H1 (cell line): Measurements from ENCODE around the gene MACROD2. TPM values are rescaled to one million over a fixed set of nuclear protein-coding genes. Genes with fewer than 3 reads are reported as not detected.
A peak's percentile ranks its signal among the peaks of the same experiment; 100 is the strongest.

Source experiments
- CTCF ChIA-PET: fragments of 300-600 bp; sonication (Branson Sonifier 250); formaldehyde crosslinking; loops from one replicate; lab custom pipeline; 2021; ENCODE audit not compliant: partially characterized antibody; lab: Charles Lee
- POLR2A ChIA-PET: fragments of 300-600 bp; sonication (Branson Sonifier 250); formaldehyde crosslinking; loops from one replicate; lab custom pipeline; 2021; ENCODE audit warnings: inconsistent platforms; ENCODE audit not compliant: partially characterized antibody; lab: Charles Lee
- DNase-seq, 2 experiments: peaks; one replicate each; pipeline versions ENCODE4 v3.0.0 to v3.0.0-alpha.2; 2010 to 2022; ENCODE audit warnings: low spot score in 2 of 2, low read depth in 1 of 2, mixed read lengths in 1 of 2
- FAIRE-seq: peaks from 2 replicates; lab custom pipeline; 2011; peaks lifted over from hg19 to GRCh38; lab: Jason Lieb, UNC
- H2AFZ ChIP-seq: 2 replicates; pipeline ENCODE4 v1.8.1; 2012; ENCODE audit warnings: low read length, inconsistent platforms
- H2AK5ac ChIP-seq: 2 replicates; pipeline ENCODE4 v1.6.1; 2013; ENCODE audit warnings: low read depth, low read length
- H2BK120ac ChIP-seq: replicated peaks from 2 replicates; pipeline ENCODE3; 2013; ENCODE audit warnings: low read depth, low read length, inconsistent platforms
- H2BK12ac ChIP-seq: 2 replicates; pipeline ENCODE4 v1.6.1; 2013; ENCODE audit warnings: low read depth, low read length
- H2BK15ac ChIP-seq: 2 replicates; pipeline ENCODE4 v1.6.1; 2013; ENCODE audit warnings: low read length
- H2BK20ac ChIP-seq: 2 replicates; pipeline ENCODE4 v1.6.1; 2013; ENCODE audit warnings: low read length
- H2BK5ac ChIP-seq: 2 replicates; pipeline ENCODE4 v1.6.1; 2013; ENCODE audit warnings: low read depth, low read length
- H3K14ac ChIP-seq: 2 replicates; pipeline ENCODE4 v1.6.1; 2013; ENCODE audit warnings: inconsistent platforms; ENCODE audit not compliant: insufficient read length
- H3K18ac ChIP-seq: 2 replicates; pipeline ENCODE4 v1.6.1; 2013; ENCODE audit warnings: low read length; ENCODE audit errors: extremely low read depth
- H3K23ac ChIP-seq: 2 replicates; pipeline ENCODE4 v1.6.1; 2013; ENCODE audit warnings: inconsistent platforms; ENCODE audit not compliant: insufficient read length
- H3K23me2 ChIP-seq: 2 replicates; pipeline ENCODE4 v1.6.1; 2013; ENCODE audit warnings: low read depth, low read length
- H3K27ac ChIP-seq: 2 replicates; pipeline ENCODE4 v1.6.1; 2011; ENCODE audit warnings: low read depth, low read length, inconsistent platforms
- H3K27me3 ChIP-seq, 4 experiments: replicated peaks in 1 of 4; 1 replicate in 1 of 4; 2 replicates in 3 of 4; pipeline versions ENCODE4 v1.6.1 to v1.8.1; 2011 to 2013; ENCODE audit warnings: low read length in 3 of 4, mild to moderate bottlenecking in 3 of 4, inconsistent platforms in 2 of 4, mixed read lengths in 2 of 4, moderate library complexity in 1 of 4; ENCODE audit not compliant: control insufficient read depth in 3 of 4, insufficient read depth in 3 of 4; ENCODE audit errors: extremely low read depth in 1 of 4
- H3K36me3 ChIP-seq, 4 experiments: 2 replicates each; pipeline versions ENCODE4 v1.6.1 to v1.8.1; 2011 to 2013; ENCODE audit warnings: mild to moderate bottlenecking in 4 of 4, low read length in 3 of 4, moderate library complexity in 2 of 4, control low read depth in 1 of 4, inconsistent platforms in 1 of 4; ENCODE audit not compliant: insufficient read depth in 4 of 4, control insufficient read depth in 2 of 4
- H3K4ac ChIP-seq: replicated peaks from 2 replicates; pipeline ENCODE3; 2013; ENCODE audit warnings: low read length, low read depth, mixed read lengths, inconsistent platforms; ENCODE audit not compliant: insufficient read length
- H3K4me1 ChIP-seq, 4 experiments: replicated peaks in 1 of 4; 1 replicate in 1 of 4; 2 replicates in 3 of 4; pipeline versions ENCODE4 v1.6.1 to v1.8.1; 2011 to 2013; ENCODE audit warnings: low read length in 3 of 4, inconsistent platforms in 2 of 4, mixed read lengths in 1 of 4; ENCODE audit not compliant: insufficient read depth in 4 of 4, control insufficient read depth in 3 of 4
- H3K4me2 ChIP-seq, 2 experiments: 2 replicates each; pipeline versions ENCODE4 v1.6.1 to v1.8.1; 2011 to 2013; ENCODE audit warnings: low read depth in 2 of 2, low read length in 2 of 2, control low read depth in 1 of 2, inconsistent platforms in 1 of 2, mild to moderate bottlenecking in 1 of 2; ENCODE audit not compliant: insufficient read depth in 1 of 2
- H3K4me3 ChIP-seq, 4 experiments: fragments of 200-600, 300-600 bp in 1 of 4; sonication (generic), shearing (Covaris generic), sonication (Bioruptor Twin) in 1 of 4; 2 replicates each; pipeline versions ENCODE4 v1.5.1 to v1.8.1; 2011 to 2016; ENCODE audit warnings: low read length in 4 of 4, low read depth in 3 of 4, control low read depth in 2 of 4, inconsistent platforms in 2 of 4, mild to moderate bottlenecking in 2 of 4, mixed read lengths in 1 of 4, moderate library complexity in 1 of 4; ENCODE audit not compliant: insufficient read depth in 2 of 4; ENCODE audit errors: extremely low read depth in 1 of 4
- H3K56ac ChIP-seq: replicated peaks from 2 replicates; pipeline ENCODE3; 2013; ENCODE audit warnings: low read depth, mild to moderate bottlenecking, mixed read lengths, low read length, inconsistent platforms; ENCODE audit not compliant: insufficient read length
- H3K79me1 ChIP-seq: 2 replicates; pipeline ENCODE4 v1.6.1; 2013; ENCODE audit warnings: low read depth, low read length, control low read depth
- H3K79me2 ChIP-seq, 2 experiments: 2 replicates each; pipeline versions ENCODE4 v1.6.1 to v1.8.1; 2012 to 2013; ENCODE audit warnings: low read length in 2 of 2, mild to moderate bottlenecking in 2 of 2, inconsistent platforms in 1 of 2; ENCODE audit not compliant: insufficient read depth in 2 of 2, control insufficient read depth in 1 of 2
- H3K9ac ChIP-seq, 4 experiments: replicated peaks in 1 of 4; 1 replicate in 1 of 4; 2 replicates in 3 of 4; pipeline versions ENCODE4 v1.6.1 to v1.8.1; 2011 to 2013; ENCODE audit warnings: low read depth in 3 of 4, low read length in 3 of 4, control low read depth in 2 of 4, mild to moderate bottlenecking in 2 of 4, moderate library complexity in 2 of 4, inconsistent platforms in 1 of 4; ENCODE audit errors: extremely low read depth in 1 of 4
- H3K9me3 ChIP-seq, 2 experiments: 2 replicates each; pipeline versions ENCODE4 v1.6.1 to v1.8.1; 2012 to 2013; ENCODE audit warnings: mild to moderate bottlenecking in 2 of 2, moderate library complexity in 2 of 2, control low read depth in 1 of 2, inconsistent platforms in 1 of 2, low read depth in 1 of 2, low read length in 1 of 2, mixed read lengths in 1 of 2; ENCODE audit not compliant: insufficient read depth in 2 of 2
- H4K20me1 ChIP-seq, 2 experiments: replicated peaks in 1 of 2; 2 replicates each; pipeline versions ENCODE3 to v1.8.1; 2011 to 2013; ENCODE audit warnings: inconsistent platforms in 2 of 2, low read length in 2 of 2, mild to moderate bottlenecking in 1 of 2; ENCODE audit not compliant: insufficient read depth in 2 of 2, control insufficient read depth in 1 of 2
- H4K5ac ChIP-seq: 2 replicates; pipeline ENCODE4 v1.6.1; 2013; ENCODE audit warnings: low read length, low read depth, mixed read lengths, inconsistent platforms; ENCODE audit not compliant: insufficient read length
- H4K8ac ChIP-seq: 2 replicates; pipeline ENCODE4 v1.8.0; 2013; ENCODE audit warnings: mild to moderate bottlenecking, moderate library complexity, low read length, inconsistent platforms; ENCODE audit not compliant: insufficient read depth; ENCODE audit errors: extremely low read depth
- H4K91ac ChIP-seq: replicated peaks from 2 replicates; pipeline ENCODE3; 2013; ENCODE audit warnings: low read length, mixed read lengths, inconsistent platforms; ENCODE audit not compliant: insufficient read length
- CEBPB ChIP-seq: IDR thresholded peaks from 2 replicates; pipeline ENCODE4 v1.6.1; 2012; ENCODE audit warnings: low read depth, low read length
- EP300 ChIP-seq, 2 experiments: IDR thresholded peaks; 1 replicate in 1 of 2; 2 replicates in 1 of 2; pipeline ENCODE4 v1.6.1; 2011 to 2012; ENCODE audit warnings: low read depth in 2 of 2, low read length in 2 of 2, mild to moderate bottlenecking in 2 of 2, borderline replicate concordance in 1 of 2, inconsistent platforms in 1 of 2, moderate library complexity in 1 of 2
- GABPA ChIP-seq: IDR thresholded peaks from 2 replicates; pipeline ENCODE4 v1.6.1; 2011; ENCODE audit warnings: mild to moderate bottlenecking, low read length, moderate library complexity, borderline replicate concordance; ENCODE audit not compliant: insufficient read depth
- HDAC2 ChIP-seq, 2 experiments: fragments of 300-600 bp in 1 of 2; sonication (generic) in 1 of 2; IDR thresholded peaks; 2 replicates each; pipeline ENCODE4 v1.6.1; 2011 to 2012; ENCODE audit warnings: low read depth in 2 of 2, low read length in 2 of 2, mild to moderate bottlenecking in 2 of 2, moderate library complexity in 2 of 2, borderline replicate concordance in 1 of 2, inconsistent platforms in 1 of 2
- KDM1A ChIP-seq: fragments of 200-600, 300-600 bp; sonication (generic); IDR thresholded peaks from 2 replicates; pipeline ENCODE4 v1.7.1; 2016; ENCODE audit warnings: mild to moderate bottlenecking, low read length, borderline replicate concordance
- PHF8 ChIP-seq: fragments of 200-600 bp; sonication (generic); conservative IDR thresholded peaks from 2 replicates; pipeline ENCODE4 v1.7.1; 2012; ENCODE audit warnings: low read depth, mild to moderate bottlenecking, inconsistent platforms, low read length, moderate library complexity
- POLR2A ChIP-seq, 2 experiments: IDR thresholded peaks; 1 replicate in 1 of 2; 2 replicates in 1 of 2; pipeline ENCODE4 v1.6.1; 2011; ENCODE audit warnings: low read depth in 2 of 2, low read length in 2 of 2, mild to moderate bottlenecking in 2 of 2; ENCODE audit errors: control extremely low read depth in 1 of 2
- RAD21 ChIP-seq, 2 experiments: IDR thresholded peaks in 1 of 2; conservative IDR thresholded peaks in 1 of 2; 2 replicates each; pipeline ENCODE4 v1.6.1; 2011; ENCODE audit warnings: low read depth in 2 of 2, low read length in 2 of 2, improper control_type of control experiment in 1 of 2, inconsistent platforms in 1 of 2, mild to moderate bottlenecking in 1 of 2, moderate library complexity in 1 of 2
- SP1 ChIP-seq: IDR thresholded peaks from 2 replicates; pipeline ENCODE4 v1.6.1; 2011; ENCODE audit warnings: low read depth, low read length
- SUZ12 ChIP-seq: fragments of 200-600 bp; sonication (generic); IDR thresholded peaks from 2 replicates; pipeline ENCODE4 v1.6.1; 2012; ENCODE audit warnings: mild to moderate bottlenecking, inconsistent platforms, low read length, moderate library complexity, mixed read lengths
- polyA plus RNA-seq, 7 experiments: library from polyadenylated mRNA; depleted of rRNA in 3 of 7; stranded (reverse) in 5 of 7; unstranded in 2 of 7; fragments of >200 nt in 5 of 7; fragments of 200-250 nt in 2 of 7; gene quantifications; 1 replicate in 5 of 7; 2 replicates in 1 of 7; 4 replicates in 1 of 7; pipeline versions ENCODE4 v1.2.1 to v1.2.3, GENCODE V29; 2011 to 2013; ENCODE audit warnings: missing spikeins in 2 of 7, mixed read lengths in 2 of 7
- total RNA-seq: library from RNA; stranded (reverse); fragmentation: NEBNext Ultra II Directional; extraction: Animal tissue kit (Norgen Biotek cat#: 25700); gene quantifications from 2 replicates; pipeline ENCODE4 v1.2.1, GENCODE V29; 2021
- TF ChIP-seq, protein P1 (sequence below), 3 experiments: IDR thresholded peaks; 1 replicate in 2 of 3; 2 replicates in 1 of 3; pipeline versions ENCODE4 v1.5.1 to v1.6.1; 2011; ENCODE audit warnings: low read length in 3 of 3, mild to moderate bottlenecking in 3 of 3, inconsistent platforms in 2 of 3, low read depth in 1 of 3, moderate library complexity in 1 of 3; ENCODE audit not compliant: insufficient read depth in 1 of 3; ENCODE audit errors: control extremely low read depth in 1 of 3

Gene MACROD2
- total and polyA plus RNA-seq, 2 of the 8 experiments (the other 6 are each of a cell fraction or from before 2014, with no cell fraction given) = 0.70 to 3.9 TPM

DNA sequence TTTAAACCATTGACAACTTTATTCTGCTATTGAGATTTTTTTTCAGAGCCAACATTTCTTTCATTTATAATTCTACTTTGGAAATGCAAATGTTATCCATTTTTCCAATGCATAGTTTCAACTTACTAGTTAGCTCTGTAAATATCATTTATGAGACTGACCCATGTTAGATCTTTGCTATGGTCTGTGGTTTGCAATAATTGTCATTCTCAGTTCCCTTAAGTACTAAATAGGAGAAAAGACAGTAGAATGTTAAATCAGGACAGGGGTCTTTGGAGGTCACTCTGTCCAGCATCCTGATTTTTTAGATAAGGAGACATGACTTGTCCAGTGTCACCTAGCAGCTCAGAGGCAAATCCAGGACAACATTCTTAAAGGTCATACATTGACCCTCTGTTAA lies 864.3 kb downstream of the MACROD2 start:
- H2BK120ac ChIP-seq = no peak overlapping the region
- H3K79me1 ChIP-seq = no peaks in the 10 kb centered on the region
- POLR2A ChIA-PET = no interaction called here
- no peak overlapping the region for H3K4ac ChIP-seq
- peaks cover 0 to 3% of the 10 kb centered on the region in 2 experiments; a peak in 1 of 4 replicates for H3K9me3 ChIP-seq
- no peak overlapping the region for H2BK5ac ChIP-seq
- H4K8ac ChIP-seq = no peak overlapping the region
- peaks cover 0 to 5% (median 1%) of the 10 kb centered on the region in 4 experiments; a peak in 3 of 7 replicates for H3K27me3 ChIP-seq
- CTCF ChIA-PET = no interaction called here
- no peaks in the 10 kb centered on the region for H4K20me1 ChIP-seq
- H3K4me3 ChIP-seq = no peak overlapping the region
- no peak overlapping the region for H2BK12ac ChIP-seq
- H3K4me2 ChIP-seq = no peak overlapping the region
- H3K23ac ChIP-seq = no peak overlapping the region
- H3K14ac ChIP-seq = no peak overlapping the region
- H2BK15ac ChIP-seq = no peak overlapping the region
- peak overlapping the region in 1 of 4 experiments; percentile 34; a peak in 1 of 7 replicates for H3K9ac ChIP-seq
- no peak overlapping the region for H3K27ac ChIP-seq
- DNase-seq = no peak
- H3K36me3 ChIP-seq = no peaks in the 10 kb centered on the region
- H3K23me2 ChIP-seq = no peaks in the 10 kb centered on the region
- no peak overlapping the region for H2BK20ac ChIP-seq
- H2AK5ac ChIP-seq = no peak overlapping the region
- peaks cover 5 to 13% (median 7%) of the 10 kb centered on the region in 4 experiments; a peak in 5 of 7 replicates for H3K4me1 ChIP-seq
- no peak for FAIRE-seq
- H4K5ac ChIP-seq = no peak overlapping the region
- H2AFZ ChIP-seq = no peak overlapping the region
- no peak overlapping the region for H3K18ac ChIP-seq
- H4K91ac ChIP-seq = no peak overlapping the region
- H3K79me2 ChIP-seq = no peaks in the 10 kb centered on the region
- no peak overlapping the region for H3K56ac ChIP-seq
- no peak for TF ChIP-seq POLR2A (IDR thresholded peaks at IDR 0.05; ENCODE audit: control extremely low read depth in 1 of 2, low read depth in 2 of 2, low read length in 2 of 2)
- TF ChIP-seq SP1 = no peak
- TF ChIP-seq EP300 (IDR thresholded peaks at IDR 0.05; ENCODE audit: borderline replicate concordance in 1 of 2, low read depth in 2 of 2, low read length in 2 of 2) = no peak
- TF ChIP-seq KDM1A = no peak
- no peak for TF ChIP-seq PHF8
- no peak for TF ChIP-seq CEBPB
- no peak for TF ChIP-seq GABPA
- TF ChIP-seq RAD21 (IDR thresholded peaks at IDR 0.05 in 1 of 2, conservative IDR thresholded peaks at IDR 0.05 in 1 of 2; ENCODE audit: low read depth in 2 of 2, low read length in 2 of 2) = no peak
- no peak for TF ChIP-seq SUZ12
- TF ChIP-seq, protein P1, sequence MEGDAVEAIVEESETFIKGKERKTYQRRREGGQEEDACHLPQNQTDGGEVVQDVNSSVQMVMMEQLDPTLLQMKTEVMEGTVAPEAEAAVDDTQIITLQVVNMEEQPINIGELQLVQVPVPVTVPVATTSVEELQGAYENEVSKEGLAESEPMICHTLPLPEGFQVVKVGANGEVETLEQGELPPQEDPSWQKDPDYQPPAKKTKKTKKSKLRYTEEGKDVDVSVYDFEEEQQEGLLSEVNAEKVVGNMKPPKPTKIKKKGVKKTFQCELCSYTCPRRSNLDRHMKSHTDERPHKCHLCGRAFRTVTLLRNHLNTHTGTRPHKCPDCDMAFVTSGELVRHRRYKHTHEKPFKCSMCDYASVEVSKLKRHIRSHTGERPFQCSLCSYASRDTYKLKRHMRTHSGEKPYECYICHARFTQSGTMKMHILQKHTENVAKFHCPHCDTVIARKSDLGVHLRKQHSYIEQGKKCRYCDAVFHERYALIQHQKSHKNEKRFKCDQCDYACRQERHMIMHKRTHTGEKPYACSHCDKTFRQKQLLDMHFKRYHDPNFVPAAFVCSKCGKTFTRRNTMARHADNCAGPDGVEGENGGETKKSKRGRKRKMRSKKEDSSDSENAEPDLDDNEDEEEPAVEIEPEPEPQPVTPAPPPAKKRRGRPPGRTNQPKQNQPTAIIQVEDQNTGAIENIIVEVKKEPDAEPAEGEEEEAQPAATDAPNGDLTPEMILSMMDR (IDR thresholded peaks at IDR 0.05; ENCODE audit: control extremely low read depth in 1 of 3, insufficient read depth in 1 of 3, low read depth in 1 of 3, low read length in 3 of 3) = no peak
- TF ChIP-seq HDAC2 (IDR thresholded peaks at IDR 0.05; ENCODE audit: borderline replicate concordance in 1 of 2, low read depth in 2 of 2, low read length in 2 of 2) = no peak
